Small intestine (tissue), 7 donors: ENCODE measurements around the gene ZNF254. TPM values are rescaled to one million over a fixed set of nuclear protein-coding genes. Genes with fewer than 3 reads are reported as not detected.
A peak's percentile ranks its signal among the peaks of the same experiment; 100 is the strongest.

Experiments used
- DNase-seq, 2 donors: peaks; one replicate each; pipeline versions ENCODE4 v3.0.0 to v3.0.0-alpha.2; 2013
- FAIRE-seq: peaks from 2 replicates; lab custom pipeline; 2012; peaks lifted over from hg19 to GRCh38; lab: Jason Lieb, UNC
- H3K27ac ChIP-seq, 3 donors: one replicate each; pipeline ENCODE4 v1.5.1; 2013; ENCODE audit warnings: low read length in 2 of 3, mild to moderate bottlenecking in 2 of 3, control low read depth in 1 of 3, inconsistent platforms in 1 of 3, low read depth in 1 of 3, moderate library complexity in 1 of 3
- H3K27me3 ChIP-seq, 3 donors: one replicate each; pipeline ENCODE4 v1.6.1; 2013; ENCODE audit warnings: low read length in 3 of 3, inconsistent platforms in 1 of 3; ENCODE audit not compliant: control insufficient read depth in 3 of 3, insufficient read depth in 3 of 3
- H3K36me3 ChIP-seq, 3 donors: one replicate each; pipeline ENCODE4 v1.6.1; 2013; ENCODE audit warnings: low read length in 3 of 3, inconsistent platforms in 1 of 3, low read depth in 1 of 3, mild to moderate bottlenecking in 1 of 3, moderate library complexity in 1 of 3; ENCODE audit not compliant: control insufficient read depth in 3 of 3, insufficient read depth in 2 of 3
- H3K4me1 ChIP-seq, 3 donors: one replicate each; pipeline ENCODE4 v1.6.1; 2013; ENCODE audit warnings: low read length in 2 of 3, inconsistent platforms in 1 of 3, low read depth in 1 of 3, mild to moderate bottlenecking in 1 of 3, moderate library complexity in 1 of 3; ENCODE audit not compliant: control insufficient read depth in 3 of 3, insufficient read depth in 2 of 3
- H3K4me3 ChIP-seq, 3 donors: one replicate each; pipeline ENCODE4 v1.5.1; 2013; ENCODE audit warnings: low read length in 3 of 3, control low read depth in 1 of 3, inconsistent platforms in 1 of 3, low read depth in 1 of 3, mild to moderate bottlenecking in 1 of 3, moderate library complexity in 1 of 3
- H3K9me3 ChIP-seq, 2 donors: one replicate each; pipeline ENCODE4 v1.6.1; 2013; ENCODE audit warnings: low read depth in 1 of 2, low read length in 1 of 2; ENCODE audit not compliant: control insufficient read depth in 2 of 2, insufficient read depth in 1 of 2
- WGBS, 3 donors: extraction: QIAGEN DNeasy Blood & Tissue Kit; methylation state at CpG; one replicate each; pipeline ENCODE4 v1.1.7; 2013; 5-methylcytosine and 5-hydroxymethylcytosine counted together
- polyA plus RNA-seq, 4 donors: library from polyadenylated mRNA; stranded (reverse) in 3 of 4; unstranded in 1 of 4; fragments of 200-250 nt in 3 of 4; fragments of 120-200 nt in 1 of 4; gene quantifications; one replicate each; pipeline versions ENCODE4 v1.2.1 to v1.2.3, GENCODE V29; 2013
- donor health status: healthy with polysubstance abuse.
- donor health status: control.
- donor health status: control.
- donor health status: Bipolar disorder and iron deficiency.
- donor health status: healthy.

Gene ZNF254
- polyA plus RNA-seq, 4 donors: 1.1 to 20.6 (median 4.7) TPM

DNA sequence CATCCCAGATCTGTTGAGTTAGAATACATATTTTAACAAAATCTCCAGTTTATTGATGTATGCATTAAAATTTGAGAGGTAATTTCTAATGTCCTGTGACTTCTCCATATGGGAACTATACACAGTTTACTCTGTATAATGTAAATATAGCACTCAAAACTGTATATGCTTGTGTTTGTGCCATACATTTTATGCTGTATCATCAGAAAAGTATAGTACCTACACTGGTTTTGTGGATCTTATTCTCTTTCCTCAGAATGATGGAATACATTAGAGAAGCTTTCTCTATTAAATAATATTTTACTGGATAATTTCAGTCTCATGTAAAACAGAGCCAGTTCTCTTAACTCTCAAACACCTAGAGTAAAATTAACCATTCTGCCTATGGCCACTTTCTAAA, 53.6 kb downstream of the ZNF254 start:
- Histone ChIP-seq H3K27ac (no peak overlapping the region), H3K27me3 (no peaks in the 10 kb centered on the region), H3K4me1 (no peaks in the 10 kb centered on the region), H3K4me3 (no peak overlapping the region), H3K36me3 (peaks cover 0 to 5% (median 0%) of the 10 kb centered on the region in 3 donors), H3K9me3 (peaks cover 2 to 35% of the 10 kb centered on the region in 2 donors)
- no peak for FAIRE-seq
- DNase-seq: no peak

GRCh38 chr19:24141612-24142011, 54.6 kb downstream of the ZNF254 start:
- Histone ChIP-seq H3K9me3 (peaks cover 2 to 35% of the 10 kb centered on the region in 2 donors), H3K27ac (no peak overlapping the region), H3K36me3 (peaks cover 0 to 5% (median 0%) of the 10 kb centered on the region in 3 donors), H3K4me1 (no peaks in the 10 kb centered on the region), H3K27me3 (no peaks in the 10 kb centered on the region), H3K4me3 (no peak overlapping the region)
- FAIRE-seq: no peak
- DNase-seq: no peak

DNA sequence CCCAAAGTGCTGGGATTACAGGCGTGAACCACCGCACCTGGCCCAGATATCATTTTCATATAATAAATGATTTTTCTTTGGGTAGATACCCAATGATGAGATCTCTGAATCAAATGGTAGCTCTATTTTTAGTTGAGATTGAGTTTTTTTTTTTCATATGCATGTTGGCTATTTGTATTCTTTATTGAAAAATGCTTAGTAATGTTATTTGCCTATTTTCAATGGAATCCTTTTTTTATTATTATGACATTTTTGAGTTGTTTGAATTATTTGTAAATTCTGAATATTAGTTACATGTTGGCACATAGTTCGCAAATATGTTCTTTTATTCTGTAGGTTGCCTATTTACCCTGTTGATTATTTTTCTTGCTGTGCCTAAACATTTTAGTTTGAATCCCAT, 55.8 kb downstream of the ZNF254 start:
- Histone ChIP-seq H3K36me3 (peaks cover 0 to 5% (median 0%) of the 10 kb centered on the region in 3 donors), H3K4me1 (no peaks in the 10 kb centered on the region), H3K27me3 (no peaks in the 10 kb centered on the region), H3K27ac (no peak overlapping the region), H3K9me3 (peaks cover 0 to 28% of the 10 kb centered on the region in 2 donors), H3K4me3 (no peak overlapping the region)
- no peak for DNase-seq
- 97 to 100% (median 98%) methylated on average over 3 of the region's 3 CpGs for WGBS, 3 donors
- FAIRE-seq: no peak

DNA sequence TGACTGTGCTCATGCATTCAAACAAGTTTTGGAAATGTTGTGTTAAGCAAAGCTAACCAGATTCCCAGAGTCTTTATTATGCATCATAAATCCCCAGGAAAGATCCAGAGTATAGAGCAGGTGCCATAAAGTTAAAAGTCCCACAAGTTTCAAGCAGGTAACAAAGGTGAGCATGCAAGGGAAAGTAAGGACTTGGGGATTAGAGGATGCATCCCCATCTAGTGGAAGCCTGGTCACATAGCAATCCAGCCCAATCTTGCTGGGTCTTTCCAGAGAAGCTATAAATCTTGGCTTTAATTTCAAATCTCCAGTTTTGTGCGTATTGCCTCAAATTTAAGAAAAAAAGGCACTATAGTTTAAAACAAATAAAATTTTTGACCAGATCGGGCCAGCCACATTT, 72.7 kb downstream of the ZNF254 start:
- H3K27me3 ChIP-seq: no peaks in the 10 kb centered on the region
- no peaks in the 10 kb centered on the region for H3K4me1 ChIP-seq
- no peak overlapping the region for H3K4me3 ChIP-seq
- H3K27ac ChIP-seq: no peak overlapping the region
- H3K9me3 ChIP-seq: peaks cover 0 to 37% of the 10 kb centered on the region in 2 donors
- DNase-seq: peak; percentile 5 to 11
- no peaks in the 10 kb centered on the region for H3K36me3 ChIP-seq
- FAIRE-seq: no peak
- 79 to 88% (median 85%) methylated on average over 2 of the region's 2 CpGs for WGBS, 3 donors

DNA sequence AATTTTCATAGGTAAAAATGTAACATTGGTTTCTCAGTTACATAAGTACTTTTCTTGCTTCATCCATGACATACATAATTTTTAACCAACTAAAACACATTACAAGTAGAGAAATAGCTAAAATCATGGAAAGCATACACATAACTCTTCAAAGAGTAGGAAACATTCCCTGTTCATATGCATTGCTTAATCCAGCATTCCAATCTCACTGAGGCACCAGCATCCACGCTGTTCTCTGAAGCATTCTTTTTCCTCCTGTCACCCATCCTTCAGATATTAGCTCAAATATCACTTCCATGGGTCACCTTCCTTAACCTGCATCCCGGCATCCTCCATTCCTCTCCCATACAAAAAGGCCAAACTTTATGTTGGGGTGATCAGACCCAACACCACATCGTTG, 79.1 kb downstream of the ZNF254 start:
- peaks cover 0 to 38% of the 10 kb centered on the region in 2 donors for H3K9me3 ChIP-seq
- no peaks in the 10 kb centered on the region for H3K4me1 ChIP-seq
- H3K27me3 ChIP-seq: no peaks in the 10 kb centered on the region
- H3K4me3 ChIP-seq: no peak overlapping the region
- FAIRE-seq (no peak), DNase-seq (no peak)
- no peak overlapping the region for H3K27ac ChIP-seq
- no peaks in the 10 kb centered on the region for H3K36me3 ChIP-seq
- WGBS, 3 donors: 82 to 89% (median 88%) methylated on average over 3 of the region's 3 CpGs

- 82 to 97% (median 87%) methylated on average over 2 of the region's 2 CpGs for WGBS, 3 donors
- H3K9me3 ChIP-seq: peaks cover 12 to 24% of the 10 kb centered on the region in 2 donors
- no peaks in the 10 kb centered on the region for H3K4me1 ChIP-seq
- H3K27me3 ChIP-seq: no peaks in the 10 kb centered on the region
- H3K27ac ChIP-seq: no peak overlapping the region
- no peak overlapping the region for H3K4me3 ChIP-seq
- H3K36me3 ChIP-seq: no peaks in the 10 kb centered on the region
- FAIRE-seq (no peak), DNase-seq (no peak)
These were observed 86.9 kb downstream of the ZNF254 start for GRCh38 chr19:24173882-24174281.

GRCh38 chr19:24177686-24178085, 90.7 kb downstream of the ZNF254 start:
- no peak for DNase-seq
- Histone ChIP-seq H3K4me3 (no peak overlapping the region), H3K36me3 (no peaks in the 10 kb centered on the region), H3K27ac (no peak overlapping the region), H3K27me3 (no peaks in the 10 kb centered on the region), H3K9me3 (peaks cover 9 to 18% of the 10 kb centered on the region in 2 donors), H3K4me1 (no peaks in the 10 kb centered on the region)
- WGBS, 3 donors: 88 to 93% (median 92%) methylated on average over 18 of the region's 18 CpGs
- no peak for FAIRE-seq

- FAIRE-seq (no peak), DNase-seq (no peak)
- H3K4me1 ChIP-seq: no peaks in the 10 kb centered on the region
- 89 to 94% (median 92%) methylated on average over 17 of the region's 17 CpGs for WGBS, 3 donors
- H3K27ac ChIP-seq: no peak overlapping the region
- H3K4me3 ChIP-seq: no peak overlapping the region
- no peaks in the 10 kb centered on the region for H3K27me3 ChIP-seq
- H3K9me3 ChIP-seq: peaks cover 9 to 17% of the 10 kb centered on the region in 2 donors
- no peaks in the 10 kb centered on the region for H3K36me3 ChIP-seq
These were observed 91.2 kb downstream of the ZNF254 start for GRCh38 chr19:24178207-24178606.
